ENCODE results near the gene FRAT2.

- no peak for TF ChIP-seq JUND (IDR thresholded peaks at IDR 0.05)
- no peak for TF ChIP-seq RAD21 (IDR thresholded peaks at IDR 0.05)
- no peak for TF ChIP-seq GABPA (IDR thresholded peaks at IDR 0.05 in 1 of 2, conservative IDR thresholded peaks at IDR 0.05 in 1 of 2)
- no peak for TF ChIP-seq ATF3 (IDR thresholded peaks at IDR 0.05)
- TF ChIP-seq, protein P1, sequence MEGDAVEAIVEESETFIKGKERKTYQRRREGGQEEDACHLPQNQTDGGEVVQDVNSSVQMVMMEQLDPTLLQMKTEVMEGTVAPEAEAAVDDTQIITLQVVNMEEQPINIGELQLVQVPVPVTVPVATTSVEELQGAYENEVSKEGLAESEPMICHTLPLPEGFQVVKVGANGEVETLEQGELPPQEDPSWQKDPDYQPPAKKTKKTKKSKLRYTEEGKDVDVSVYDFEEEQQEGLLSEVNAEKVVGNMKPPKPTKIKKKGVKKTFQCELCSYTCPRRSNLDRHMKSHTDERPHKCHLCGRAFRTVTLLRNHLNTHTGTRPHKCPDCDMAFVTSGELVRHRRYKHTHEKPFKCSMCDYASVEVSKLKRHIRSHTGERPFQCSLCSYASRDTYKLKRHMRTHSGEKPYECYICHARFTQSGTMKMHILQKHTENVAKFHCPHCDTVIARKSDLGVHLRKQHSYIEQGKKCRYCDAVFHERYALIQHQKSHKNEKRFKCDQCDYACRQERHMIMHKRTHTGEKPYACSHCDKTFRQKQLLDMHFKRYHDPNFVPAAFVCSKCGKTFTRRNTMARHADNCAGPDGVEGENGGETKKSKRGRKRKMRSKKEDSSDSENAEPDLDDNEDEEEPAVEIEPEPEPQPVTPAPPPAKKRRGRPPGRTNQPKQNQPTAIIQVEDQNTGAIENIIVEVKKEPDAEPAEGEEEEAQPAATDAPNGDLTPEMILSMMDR (IDR thresholded peaks at IDR 0.05; ENCODE audit: low read depth, low read length, missing input control): no peak
- no peak for TF ChIP-seq REST (IDR thresholded peaks at IDR 0.05)
- no peak for TF ChIP-seq HNF4A (conservative IDR thresholded peaks at IDR 0.05)
- no peak for TF ChIP-seq YY1 (IDR thresholded peaks at IDR 0.05)
- TF ChIP-seq HNF4G (IDR thresholded peaks at IDR 0.05): no peak
Observed at GRCh38 chr10:97356918-97357317, 22.4 kb upstream of the FRAT2 start.
